Smooth muscle cell (in vitro differentiated cells): ENCODE results near the gene CDON. TPM values are rescaled to one million over a fixed set of nuclear protein-coding genes. Genes with fewer than 3 reads are reported as not detected.

Source experiments
- DNase-seq: peaks from one replicate; lab custom pipeline; 2025; ENCODE audit not compliant: unreplicated experiment; lab: John Stamatoyannopoulos, UW
- H2AFZ ChIP-seq: fragments of 200-600 bp; sonication (generic); 2 replicates; pipeline ENCODE4 v1.6.0; 2016; ENCODE audit warnings: antibody characterized with exemption, low read depth, mild to moderate bottlenecking
- H3F3A ChIP-seq: fragments of 200-600 bp; sonication (generic); 2 replicates; pipeline ENCODE4 v1.6.0; 2017; ENCODE audit warnings: antibody characterized with exemption, low read depth
- H3K27ac ChIP-seq: fragments of 200-600 bp; sonication (generic); 2 replicates; pipeline ENCODE4 v1.5.1; 2016; ENCODE audit warnings: low read depth, mild to moderate bottlenecking
- H3K27me3 ChIP-seq: fragments of 200-600 bp; sonication (generic); 2 replicates; pipeline ENCODE4 v1.6.1; 2016; ENCODE audit warnings: low read depth, mild to moderate bottlenecking
- H3K36me3 ChIP-seq: fragments of 200-600 bp; sonication (generic); 2 replicates; pipeline ENCODE4 v1.5.1; 2016; ENCODE audit warnings: low read depth
- H3K4me1 ChIP-seq: fragments of 200-600 bp; sonication (generic); 2 replicates; pipeline ENCODE4 v1.5.1; 2016; ENCODE audit warnings: low read depth
- H3K4me2 ChIP-seq: fragments of 200-600 bp; sonication (generic); 2 replicates; pipeline ENCODE4 v1.6.0; 2016; ENCODE audit warnings: mild to moderate bottlenecking
- H3K4me3 ChIP-seq: fragments of 200-600 bp; sonication (generic); 2 replicates; pipeline ENCODE4 v1.5.1; 2016; ENCODE audit warnings: mild to moderate bottlenecking
- H3K79me2 ChIP-seq: fragments of 200-600 bp; sonication (generic); 2 replicates; pipeline ENCODE4 v1.6.0; 2016; ENCODE audit warnings: low read depth, mild to moderate bottlenecking
- H3K9ac ChIP-seq: fragments of 200-600 bp; sonication (generic); 2 replicates; pipeline ENCODE4 v1.6.0; 2016; ENCODE audit warnings: low read depth
- H3K9me3 ChIP-seq: fragments of 200-600 bp; sonication (generic); replicated peaks from 2 replicates; pipeline ENCODE4 v1.5.1; 2016; ENCODE audit warnings: low read depth
- H4K20me1 ChIP-seq: fragments of 200-600 bp; sonication (generic); 2 replicates; pipeline ENCODE4 v1.6.0; 2016; ENCODE audit warnings: low read depth
- WGBS: methylation state at CpG from one replicate; pipeline ENCODE4 v1.1.7; 2016; ENCODE audit warnings: low lambda C conversion rate; 5-methylcytosine and 5-hydroxymethylcytosine counted together
- polyA plus RNA-seq: library from polyadenylated mRNA; unstranded; fragments of >200 nt; fragmentation: Nextera tagmentation; extraction: Ambion mirVana; gene quantifications from 2 replicates; pipeline ENCODE4 v1.2.1, GENCODE V29; 2016
- total RNA-seq: library from RNA; depleted of rRNA; stranded (reverse); fragments of >200 nt; gene quantifications from 2 replicates; pipeline ENCODE4 v1.2.3, GENCODE V29; 2014
- TF ChIP-seq, protein P1 (sequence below): fragments of 200-600 bp; sonication (generic); IDR thresholded peaks from 2 replicates; pipeline ENCODE4 v1.5.1; 2017; ENCODE audit warnings: borderline replicate concordance, mild to moderate bottlenecking, antibody characterized with exemption; ENCODE audit not compliant: insufficient read depth, poor library complexity, severe bottlenecking

CDON gene
- total and polyA plus RNA-seq, 2 experiments from 2014 or later = 1.6 to 14.8 TPM

DNA sequence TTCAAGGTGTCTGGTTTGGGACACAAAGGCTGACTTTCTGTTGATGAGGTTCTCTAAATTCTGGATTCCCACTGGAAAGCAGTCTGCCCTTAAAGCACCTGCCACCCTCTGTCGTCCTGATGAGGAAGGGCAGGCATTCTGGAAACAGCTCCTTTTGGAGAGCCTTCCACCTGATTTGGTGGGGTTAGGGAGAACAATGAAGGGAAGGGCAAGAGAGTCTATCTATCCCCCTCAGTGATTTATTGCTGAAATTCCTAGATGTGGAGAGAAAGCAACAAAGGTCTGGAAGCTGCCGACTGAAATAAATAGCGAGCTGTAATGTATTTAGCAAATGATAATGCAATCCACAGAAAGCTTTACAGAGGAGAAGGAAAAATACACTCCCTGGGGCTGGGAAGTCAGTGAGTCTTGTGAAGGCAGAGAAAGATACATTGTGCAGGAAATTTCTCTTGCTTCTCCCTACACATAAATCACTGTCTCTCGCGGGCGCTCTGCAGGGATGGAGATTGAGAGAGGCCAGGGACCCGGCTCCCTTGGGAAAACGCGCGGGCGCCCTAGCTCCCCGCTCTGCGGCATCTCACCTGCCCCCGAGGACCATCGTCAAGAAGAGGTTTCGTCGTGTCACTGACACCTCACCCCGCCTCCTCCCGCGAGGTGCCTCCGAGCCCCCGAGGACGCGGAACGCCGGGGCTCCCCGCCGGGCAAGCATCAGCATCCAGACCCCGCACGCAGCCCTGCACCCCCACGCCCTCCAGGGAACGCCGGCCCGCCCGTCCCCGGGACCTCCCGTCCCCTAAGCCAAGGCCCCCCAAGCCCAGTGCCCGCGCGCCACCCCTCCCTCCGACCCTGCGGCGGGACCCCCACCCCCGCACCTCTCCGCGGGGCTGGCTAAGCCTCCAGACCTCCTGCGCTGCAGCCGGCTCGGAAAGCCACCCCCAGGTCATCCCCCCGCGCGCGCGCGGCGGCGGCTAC lies 673 bp downstream of the CDON start:
- peaks cover 6% of the 10 kb centered on the region for H3F3A ChIP-seq
- under 1% methylated on average over 26 of the region's 57 CpGs for WGBS
- H3K27ac ChIP-seq = no peak overlapping the region
- H3K9ac ChIP-seq = no peak overlapping the region
- peak overlapping the region; percentile 93 for H2AFZ ChIP-seq
- peaks cover 6% of the 10 kb centered on the region for H4K20me1 ChIP-seq
- H3K79me2 ChIP-seq = peaks cover 8% of the 10 kb centered on the region
- H3K4me2 ChIP-seq = peak overlapping the region; percentile 99
- DNase-seq = peak; percentile 44
- no peaks in the 10 kb centered on the region for H3K36me3 ChIP-seq
- TF ChIP-seq, protein P1, sequence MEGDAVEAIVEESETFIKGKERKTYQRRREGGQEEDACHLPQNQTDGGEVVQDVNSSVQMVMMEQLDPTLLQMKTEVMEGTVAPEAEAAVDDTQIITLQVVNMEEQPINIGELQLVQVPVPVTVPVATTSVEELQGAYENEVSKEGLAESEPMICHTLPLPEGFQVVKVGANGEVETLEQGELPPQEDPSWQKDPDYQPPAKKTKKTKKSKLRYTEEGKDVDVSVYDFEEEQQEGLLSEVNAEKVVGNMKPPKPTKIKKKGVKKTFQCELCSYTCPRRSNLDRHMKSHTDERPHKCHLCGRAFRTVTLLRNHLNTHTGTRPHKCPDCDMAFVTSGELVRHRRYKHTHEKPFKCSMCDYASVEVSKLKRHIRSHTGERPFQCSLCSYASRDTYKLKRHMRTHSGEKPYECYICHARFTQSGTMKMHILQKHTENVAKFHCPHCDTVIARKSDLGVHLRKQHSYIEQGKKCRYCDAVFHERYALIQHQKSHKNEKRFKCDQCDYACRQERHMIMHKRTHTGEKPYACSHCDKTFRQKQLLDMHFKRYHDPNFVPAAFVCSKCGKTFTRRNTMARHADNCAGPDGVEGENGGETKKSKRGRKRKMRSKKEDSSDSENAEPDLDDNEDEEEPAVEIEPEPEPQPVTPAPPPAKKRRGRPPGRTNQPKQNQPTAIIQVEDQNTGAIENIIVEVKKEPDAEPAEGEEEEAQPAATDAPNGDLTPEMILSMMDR = peak; percentile 19
- no peaks in the 10 kb centered on the region for H3K9me3 ChIP-seq
- peaks cover 12% of the 10 kb centered on the region for H3K27me3 ChIP-seq
- peak overlapping the region; percentile 96 for H3K4me3 ChIP-seq
- H3K4me1 ChIP-seq = peaks cover 29% of the 10 kb centered on the region

DNA sequence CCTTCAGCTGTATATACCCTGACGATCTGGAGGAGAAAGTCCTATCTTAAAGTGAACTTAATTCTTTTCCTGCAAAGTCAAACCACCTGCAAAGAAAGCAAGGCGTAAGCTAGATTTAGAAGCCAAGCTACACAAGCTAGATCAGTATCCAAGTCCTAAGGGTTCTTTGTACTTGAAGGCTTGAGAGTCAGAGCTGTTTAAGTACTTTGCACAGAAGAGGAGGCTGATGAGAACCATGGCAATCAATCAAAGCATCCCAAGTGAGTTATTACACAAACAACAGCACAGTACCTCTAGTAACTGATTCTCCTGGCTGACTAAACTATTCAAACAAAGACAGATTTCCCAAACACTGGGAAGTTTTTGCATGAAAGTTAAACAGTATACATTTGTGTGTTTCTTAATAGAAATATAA lies 1.9 kb downstream of the CDON start:
- H3K4me3 ChIP-seq = peak overlapping the region; percentile 96
- peaks cover 6% of the 10 kb centered on the region for H4K20me1 ChIP-seq
- peaks cover 29% of the 10 kb centered on the region for H3K4me1 ChIP-seq
- WGBS = 51% methylated on average over 2 of the region's 2 CpGs
- H2AFZ ChIP-seq = no peak overlapping the region
- no peaks in the 10 kb centered on the region for H3K36me3 ChIP-seq
- H3K27me3 ChIP-seq = peaks cover 12% of the 10 kb centered on the region
- H3K79me2 ChIP-seq = peaks cover 8% of the 10 kb centered on the region
- no peak overlapping the region for H3K4me2 ChIP-seq
- no peak overlapping the region for H3K27ac ChIP-seq
- TF ChIP-seq, protein P1 = no peak
- DNase-seq = no peak
- H3K9me3 ChIP-seq = no peaks in the 10 kb centered on the region
- peaks cover 6% of the 10 kb centered on the region for H3F3A ChIP-seq
- no peak overlapping the region for H3K9ac ChIP-seq

DNA sequence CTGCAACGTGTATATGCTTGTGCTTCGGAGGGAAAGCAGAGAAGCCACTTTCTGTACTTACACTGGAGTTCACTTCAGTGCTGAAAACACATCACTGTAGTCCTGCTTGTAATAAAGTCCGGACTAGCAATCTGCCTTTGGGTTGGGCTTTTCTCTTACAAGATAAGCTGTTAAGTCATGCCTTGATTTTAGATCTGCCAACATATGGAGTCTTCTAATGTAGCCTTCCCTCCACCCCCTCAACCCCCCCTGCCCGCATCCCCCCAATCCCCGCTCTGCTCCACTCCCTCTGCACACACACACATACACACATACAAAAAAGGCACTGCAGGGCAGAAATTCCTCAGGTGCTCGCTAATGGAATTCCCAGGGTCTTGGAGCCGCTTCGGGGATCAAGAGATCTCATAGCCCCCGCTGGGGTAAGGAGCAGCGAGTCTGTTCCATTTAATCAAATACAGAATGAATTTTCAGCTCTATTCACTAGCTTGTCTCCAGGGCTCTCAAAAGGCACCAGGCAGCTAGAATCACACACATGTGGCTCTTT lies 3.4 kb downstream of the CDON start:
- no peak overlapping the region for H3K9ac ChIP-seq
- peak overlapping the region; percentile 31 for H3K4me3 ChIP-seq
- H3K4me2 ChIP-seq = peak overlapping the region; percentile 10
- no peak overlapping the region for H2AFZ ChIP-seq
- H3K27me3 ChIP-seq = peaks cover 12% of the 10 kb centered on the region
- H3K27ac ChIP-seq = no peak overlapping the region
- TF ChIP-seq, protein P1 = no peak
- no peak for DNase-seq
- peaks cover 6% of the 10 kb centered on the region for H4K20me1 ChIP-seq
- H3K79me2 ChIP-seq = peaks cover 8% of the 10 kb centered on the region
- no peaks in the 10 kb centered on the region for H3K9me3 ChIP-seq
- no peaks in the 10 kb centered on the region for H3K36me3 ChIP-seq
- 36% methylated on average over 10 of the region's 10 CpGs for WGBS
- peaks cover 29% of the 10 kb centered on the region for H3K4me1 ChIP-seq
- peaks cover 6% of the 10 kb centered on the region for H3F3A ChIP-seq
